Measurements from ENCODE around the gene CHAF1B. TPM values are rescaled to one million over a fixed set of nuclear protein-coding genes. Genes with fewer than 3 reads are reported as not detected.
A peak's percentile ranks its signal among the peaks of the same experiment; 100 is the strongest.

Gene CHAF1B
- total and polyA plus RNA-seq, 8 donors, result 1.5 to 4.6 (median 3.1) TPM

GRCh38 chr21:36347278-36347961 lies 37.8 kb upstream of the CHAF1B start:
- no peak for FAIRE-seq
- Histone ChIP-seq H3K27me3 (no peaks in the 10 kb centered on the region), H3K27ac (no peak overlapping the region), H3K4me1 (no peaks in the 10 kb centered on the region), H3K4me3 (no peak overlapping the region), H3K36me3 (peaks cover 3 to 74% (median 7%) of the 10 kb centered on the region in 3 donors), H3K9me3 (no peaks in the 10 kb centered on the region)
- ATAC-seq, result no peak
- 18 to 24% methylated on average over 3 of the region's 3 CpGs for WGBS, 2 donors
- intact Hi-C loops (cut with DNase I), result no loop called here
- DNase-seq, result no peak
- no peak for TF ChIP-seq CTCF (IDR thresholded peaks at IDR 0.05)

- no peaks in the 10 kb centered on the region for H3K4me1 ChIP-seq
- H3K27ac ChIP-seq, result no peak overlapping the region
- peaks cover 0 to 71% (median 7%) of the 10 kb centered on the region in 3 donors for H3K36me3 ChIP-seq
- H3K27me3 ChIP-seq, result no peaks in the 10 kb centered on the region
- DNase-seq, result no peak
- no peak for FAIRE-seq
- no peak for TF ChIP-seq CTCF (IDR thresholded peaks at IDR 0.05)
- no peaks in the 10 kb centered on the region for H3K9me3 ChIP-seq
- no peak overlapping the region for H3K4me3 ChIP-seq
- intact Hi-C loops (cut with DNase I), result no loop called here
- 88 to 95% methylated on average over 2 of the region's 2 CpGs for WGBS, 2 donors
- no peak for ATAC-seq
These were observed 37.2 kb upstream of the CHAF1B start for GRCh38 chr21:36347962-36348328.

GRCh38 chr21:36349315-36349714 lies 35.9 kb upstream of the CHAF1B start:
- no peak overlapping the region for H3K4me3 ChIP-seq
- 94 to 99% methylated on average over 2 of the region's 2 CpGs for WGBS, 2 donors
- H3K4me1 ChIP-seq, result no peaks in the 10 kb centered on the region
- DNase-seq (no peak), FAIRE-seq (no peak), ATAC-seq (no peak)
- no peak overlapping the region for H3K27ac ChIP-seq
- intact Hi-C loops (cut with DNase I), result no loop called here
- no peaks in the 10 kb centered on the region for H3K27me3 ChIP-seq
- no peak for TF ChIP-seq CTCF (IDR thresholded peaks at IDR 0.05)
- no peaks in the 10 kb centered on the region for H3K9me3 ChIP-seq
- peaks cover 0 to 57% (median 7%) of the 10 kb centered on the region in 3 donors for H3K36me3 ChIP-seq

GRCh38 chr21:36350282-36350910 lies 34.8 kb upstream of the CHAF1B start:
- WGBS, 2 donors, result 88 to 93% methylated on average over 11 of the region's 11 CpGs
- Histone ChIP-seq H3K9me3 (no peaks in the 10 kb centered on the region), H3K27me3 (no peaks in the 10 kb centered on the region), H3K36me3 (peaks cover 0 to 48% (median 3%) of the 10 kb centered on the region in 3 donors), H3K4me1 (no peaks in the 10 kb centered on the region), H3K27ac (no peak overlapping the region), H3K4me3 (no peak overlapping the region)
- intact Hi-C loops (cut with DNase I), result no loop called here
- FAIRE-seq (peak; percentile 32), ATAC-seq (peak in 1 of 4 donors; percentile 15), DNase-seq (no peak)
- no peak for TF ChIP-seq CTCF (IDR thresholded peaks at IDR 0.05)
